HG03196 (cell line): Measurements from ENCODE around the gene PTPN9.
"Not testable (repeated sequence)": the region's sequence is repeated elsewhere in the genome, so short reads cannot be mapped to it uniquely, and the experiment has no call there.

ENCODE experiments used
- ATAC-seq: cut with Tn5 transposase; IDR thresholded peaks from one replicate; pipeline ENCODE4 v1.9.1; 2021; ENCODE audit not compliant: unreplicated experiment

PTPN9 gene

DNA sequence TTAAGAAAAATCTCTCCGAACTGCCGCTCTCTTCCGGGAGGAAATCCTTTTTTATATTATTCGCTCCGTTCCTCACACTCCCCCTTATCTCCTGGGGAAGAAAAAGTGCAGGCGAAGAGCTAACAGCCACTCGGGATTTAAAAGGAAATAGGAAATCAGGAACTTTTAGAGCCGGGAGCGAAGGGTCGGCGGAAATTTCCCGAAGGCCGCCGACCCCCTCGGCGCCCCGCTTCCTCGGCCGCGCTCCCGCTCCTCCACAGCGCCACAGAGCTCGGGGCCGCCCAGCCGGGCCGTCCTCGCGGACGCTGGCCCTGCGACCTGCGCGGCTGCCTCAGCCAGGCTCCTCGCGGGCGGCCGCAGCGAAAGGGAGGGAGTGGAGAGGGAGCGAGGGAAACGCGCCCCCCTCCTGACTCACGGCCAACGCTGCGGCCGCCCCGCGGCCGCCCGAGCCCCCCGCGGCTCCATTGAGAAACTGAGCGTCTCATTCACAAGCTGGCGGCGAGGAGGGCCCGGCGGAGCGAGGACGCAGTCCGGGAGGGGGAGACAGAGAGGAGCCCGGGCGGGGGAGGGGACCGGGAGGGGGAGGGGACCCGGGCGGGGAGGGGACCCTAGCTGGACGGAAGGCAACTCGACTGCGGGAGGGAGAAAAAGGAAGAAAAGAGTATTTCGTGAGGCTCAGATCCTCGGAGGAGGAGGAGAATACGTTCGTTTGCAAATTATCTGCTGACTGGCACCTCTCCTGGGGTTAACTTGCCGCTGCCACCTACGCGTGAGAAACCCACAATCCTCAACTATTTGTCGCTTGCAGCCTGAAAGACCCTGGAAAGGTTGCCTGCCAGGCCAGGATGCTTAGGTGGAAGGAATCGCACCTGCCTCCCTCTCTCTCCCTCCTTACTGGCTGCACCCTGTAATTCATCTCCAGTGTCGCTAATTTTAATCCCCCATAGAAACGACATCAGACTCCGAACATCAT is at the start of gene PTPN9:
TSS of gene PTPN9 (minus strand) at position 368 of the 973 bp plus-strand sequence. CDS start 539 bp downstream, outside the sequence.
- ATAC-seq = peak; percentile 37

DNA sequence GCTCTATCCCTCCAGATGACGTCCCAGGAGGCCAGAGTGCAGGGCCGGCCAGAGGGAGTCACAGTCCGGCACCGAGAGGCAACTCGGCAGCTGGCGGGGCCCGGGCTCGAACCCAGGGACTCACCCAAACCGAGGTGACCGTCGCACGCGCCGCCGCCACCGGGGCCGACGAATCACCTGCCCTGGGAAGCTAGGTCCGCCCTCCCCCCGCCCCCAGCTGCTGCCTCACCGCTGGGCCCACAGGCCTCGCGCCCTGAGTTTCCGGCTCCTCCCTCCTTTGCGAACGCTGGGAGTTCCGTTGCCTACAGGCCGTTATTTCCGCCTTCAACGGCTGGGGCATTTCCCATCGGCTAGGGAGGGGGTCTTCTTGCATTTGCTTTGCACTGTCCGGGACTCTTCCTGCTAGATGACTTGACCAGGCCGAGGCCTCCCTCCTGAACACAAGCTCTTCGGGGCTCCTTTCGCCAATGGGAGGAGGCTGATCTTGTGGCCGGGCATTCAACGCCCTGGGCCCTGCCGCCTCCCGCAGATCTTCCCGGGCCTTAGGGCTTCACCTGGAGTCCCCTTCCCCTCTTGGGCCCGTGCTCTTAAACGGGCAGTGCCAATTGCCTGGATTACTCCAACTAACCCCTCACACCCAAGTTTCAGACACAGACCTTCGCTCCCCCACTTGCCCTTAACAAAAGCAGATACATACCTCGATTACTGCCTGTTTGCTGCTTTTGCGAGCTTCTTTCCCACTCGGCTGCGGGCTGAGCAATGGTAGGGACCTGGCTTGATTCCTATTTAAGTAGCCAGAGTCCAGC is 46.6 kb upstream of the PTPN9 start, which contains the start of gene SNUPN:
TSS of gene SNUPN (minus strand) at position 184 of the 806 bp plus-strand sequence. CDS start 4,674 bp downstream, outside the sequence.
- peak; percentile 77 for ATAC-seq

DNA sequence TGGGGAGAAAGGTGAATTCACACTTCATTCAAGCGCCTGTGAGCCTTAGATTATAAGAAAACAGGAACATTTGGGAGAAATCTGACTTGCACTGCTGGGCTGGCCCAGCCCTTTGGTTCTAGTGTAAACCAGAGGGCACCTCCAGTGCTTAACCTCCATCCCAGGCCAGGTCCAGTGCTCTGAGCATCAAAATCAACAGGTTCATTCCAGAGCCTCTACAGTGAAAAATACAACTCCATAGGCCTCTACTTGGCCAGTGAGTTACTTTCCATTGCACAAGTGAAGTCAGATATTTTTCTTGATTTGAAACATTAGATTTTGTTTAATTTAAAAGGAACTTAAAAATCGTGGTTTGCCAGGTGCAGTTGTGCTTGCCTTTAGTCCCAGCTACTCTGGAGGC is 43.4 kb upstream of the PTPN9 start:
- ATAC-seq = no peak

DNA sequence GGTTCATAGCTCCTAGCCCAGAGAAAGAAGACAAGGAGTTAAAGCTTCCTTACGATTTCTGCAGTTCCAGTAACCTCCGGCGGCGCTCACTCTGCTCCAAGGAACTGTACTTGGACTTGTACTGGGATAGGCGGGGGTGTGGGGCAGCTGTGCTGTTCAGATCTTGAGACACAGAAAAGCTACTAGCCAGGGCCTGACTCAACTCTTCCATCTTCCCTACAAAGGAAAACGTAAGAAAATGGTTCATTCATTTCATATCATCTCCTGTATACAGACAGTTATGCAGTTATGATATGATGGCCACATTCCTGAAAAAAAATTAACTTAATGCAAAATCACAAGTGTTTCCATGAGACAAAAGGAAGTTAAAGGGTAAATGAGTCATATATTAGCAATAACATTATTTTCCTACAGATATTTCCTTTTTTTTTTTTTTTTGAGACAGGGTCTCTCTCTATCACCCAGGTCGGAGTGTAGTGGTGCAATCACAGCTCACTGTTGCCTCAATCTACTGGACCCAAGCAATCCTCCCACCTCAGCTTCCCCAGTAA is 41.8 kb upstream of the PTPN9 start:
- ATAC-seq = no peak

DNA sequence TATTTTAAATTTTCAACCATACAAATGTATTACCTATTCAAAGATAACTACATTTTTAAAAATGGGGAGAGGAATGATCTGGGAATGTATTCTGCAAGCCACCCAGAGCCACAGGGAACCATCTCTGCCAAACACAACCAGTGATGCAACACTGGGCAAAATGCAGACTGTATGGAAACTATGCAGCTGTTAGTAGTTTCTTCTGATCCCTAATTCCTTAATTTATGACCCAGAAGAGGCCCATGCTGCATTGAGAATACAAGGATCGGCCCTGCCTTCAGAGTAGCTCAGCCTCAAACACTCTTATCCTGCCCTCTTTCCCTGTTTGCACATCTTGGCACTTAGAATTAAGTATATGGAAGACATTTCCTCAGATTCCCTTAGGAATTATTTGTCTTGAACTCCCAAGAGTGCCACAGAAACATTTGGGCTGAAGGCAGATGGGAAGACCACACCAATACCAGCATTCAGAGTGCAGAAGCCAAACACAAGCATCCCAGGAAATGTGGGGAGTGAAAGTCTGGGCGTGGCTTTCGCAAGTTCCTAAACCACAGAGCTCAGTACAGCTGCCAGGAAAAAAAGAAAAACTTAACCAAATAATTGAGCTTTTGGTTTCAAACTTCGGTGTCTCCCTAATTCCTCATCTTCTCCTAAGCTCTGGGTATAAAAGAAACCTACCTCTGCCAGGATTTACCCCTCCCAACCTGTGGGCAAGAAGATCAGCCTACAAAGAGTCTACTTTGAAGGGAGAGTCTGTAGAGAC is 41.1 kb upstream of the PTPN9 start:
- ATAC-seq = no peak

DNA sequence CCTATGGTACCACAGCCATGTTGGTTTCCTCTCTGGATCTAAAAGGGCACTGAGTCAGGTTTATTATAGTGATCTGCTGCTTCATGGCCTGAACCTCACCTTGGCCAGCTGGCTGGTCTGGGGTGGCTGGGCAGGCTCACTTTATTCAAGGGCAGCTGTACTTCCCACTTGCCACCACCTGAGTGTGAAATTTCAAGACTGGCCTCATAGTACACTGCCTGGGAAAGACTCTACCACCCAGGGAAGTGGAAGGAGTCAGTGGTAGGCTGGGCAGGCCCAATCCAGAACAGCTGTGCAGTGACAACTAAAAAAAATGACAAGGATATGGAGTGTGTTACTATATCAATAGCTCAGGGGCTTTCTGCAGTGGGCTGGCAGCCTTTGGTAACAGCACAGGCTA is 37.7 kb upstream of the PTPN9 start:
- no peak for ATAC-seq

DNA sequence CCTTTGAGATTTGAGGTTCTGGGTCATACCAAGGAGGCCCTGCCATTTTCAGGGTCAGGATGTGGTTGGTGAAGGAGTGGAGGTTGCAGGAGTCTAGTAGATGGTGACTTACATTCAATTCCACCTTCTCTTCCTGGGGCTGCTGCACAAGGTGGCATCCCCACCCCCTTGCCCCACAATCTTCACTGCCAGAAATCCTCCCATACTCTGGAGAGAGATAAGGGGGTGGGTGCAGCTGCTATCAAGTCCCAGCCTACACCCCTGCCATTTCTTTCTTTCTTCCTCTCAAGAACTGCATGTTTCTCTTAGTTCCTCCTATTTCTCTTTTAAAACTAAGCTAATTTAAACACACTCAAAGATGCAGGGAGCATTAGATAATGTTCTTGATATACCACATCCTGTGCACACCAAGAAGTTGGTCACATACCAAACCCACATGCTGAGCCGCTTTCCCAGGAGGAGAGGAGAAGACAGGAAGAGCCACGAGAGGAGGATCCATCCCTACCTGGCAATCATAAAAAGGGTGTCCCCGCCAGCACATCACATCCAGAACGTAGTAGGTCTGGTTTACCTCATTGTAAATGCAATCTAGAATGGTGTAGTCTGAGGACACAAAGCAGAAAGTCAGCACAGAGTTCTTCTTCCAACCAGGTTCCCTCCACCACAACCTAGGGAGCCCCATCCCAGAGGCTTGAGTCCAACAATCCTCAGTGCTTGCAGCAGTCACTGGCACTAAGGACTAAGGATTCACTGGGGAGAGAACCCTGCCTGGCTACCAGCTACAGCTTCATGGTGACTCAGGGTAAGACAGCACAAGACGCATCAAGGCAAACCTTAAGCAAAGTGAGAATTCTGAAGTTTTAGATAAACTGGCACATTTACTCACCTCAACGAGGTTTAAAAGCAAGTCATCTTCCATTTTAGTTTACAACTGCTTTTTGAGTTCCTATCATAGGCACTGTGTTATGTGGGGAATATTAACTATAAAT is 27.9 kb upstream of the PTPN9 start:
- ATAC-seq = no peak

DNA sequence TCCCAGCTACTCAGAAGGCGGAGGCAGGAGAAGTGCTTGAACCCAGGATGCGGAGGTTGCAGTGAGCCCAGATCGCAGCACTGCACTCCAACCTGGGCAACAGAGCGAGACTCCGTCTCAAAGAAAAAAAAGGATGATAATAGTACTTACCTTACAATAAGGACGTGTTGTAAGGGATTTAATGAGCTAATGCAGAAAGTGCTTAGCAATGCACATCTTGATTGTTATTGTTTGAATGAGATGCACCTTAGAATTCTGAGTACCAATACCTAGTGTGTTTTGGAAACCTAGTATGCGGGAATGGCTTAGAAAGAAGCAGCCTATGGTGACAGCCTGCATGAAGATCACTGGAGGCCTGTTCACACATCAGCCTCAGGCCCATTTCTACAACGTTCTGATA is 26.9 kb upstream of the PTPN9 start:
- no peak for ATAC-seq

DNA sequence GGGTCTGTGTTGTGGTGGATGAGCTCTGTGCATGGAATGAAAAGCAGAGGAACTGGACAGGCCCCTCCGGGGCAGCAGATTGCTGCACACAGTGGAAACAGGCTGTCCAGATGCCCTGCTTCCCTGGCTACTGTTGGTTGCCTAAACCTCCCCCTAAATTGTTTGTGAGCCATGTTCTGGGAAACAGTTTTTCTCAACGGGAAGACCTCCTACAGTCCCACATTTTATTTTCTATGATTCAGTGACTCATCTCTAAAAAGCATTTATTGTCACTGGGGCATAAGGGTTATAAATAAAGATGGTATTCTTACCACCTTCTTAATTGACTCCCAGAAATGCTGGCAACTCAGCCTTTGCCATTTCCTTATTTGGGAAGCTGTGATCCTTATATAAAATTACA is 20.3 kb upstream of the PTPN9 start:
- ATAC-seq = no peak

DNA sequence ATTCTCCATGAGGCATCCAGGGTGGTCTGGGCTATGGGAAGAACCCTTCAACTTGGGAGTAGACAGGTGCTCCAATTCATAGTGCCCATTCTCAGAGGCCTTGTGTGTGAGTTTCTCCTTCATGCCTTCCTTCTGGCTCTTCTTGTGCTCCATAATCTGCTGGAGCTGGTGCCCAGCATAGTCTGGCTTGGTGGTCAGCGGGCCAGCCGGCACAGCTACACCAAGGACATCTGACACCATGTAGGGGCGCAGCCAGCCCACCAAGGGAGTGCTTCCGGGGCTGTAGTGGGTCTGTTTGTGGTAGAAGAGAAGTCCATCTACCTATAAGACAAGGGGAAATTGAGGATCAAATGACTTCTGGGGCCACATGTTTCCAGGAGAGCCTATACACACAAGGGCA is 19.2 kb upstream of the PTPN9 start:
- no peak for ATAC-seq

DNA sequence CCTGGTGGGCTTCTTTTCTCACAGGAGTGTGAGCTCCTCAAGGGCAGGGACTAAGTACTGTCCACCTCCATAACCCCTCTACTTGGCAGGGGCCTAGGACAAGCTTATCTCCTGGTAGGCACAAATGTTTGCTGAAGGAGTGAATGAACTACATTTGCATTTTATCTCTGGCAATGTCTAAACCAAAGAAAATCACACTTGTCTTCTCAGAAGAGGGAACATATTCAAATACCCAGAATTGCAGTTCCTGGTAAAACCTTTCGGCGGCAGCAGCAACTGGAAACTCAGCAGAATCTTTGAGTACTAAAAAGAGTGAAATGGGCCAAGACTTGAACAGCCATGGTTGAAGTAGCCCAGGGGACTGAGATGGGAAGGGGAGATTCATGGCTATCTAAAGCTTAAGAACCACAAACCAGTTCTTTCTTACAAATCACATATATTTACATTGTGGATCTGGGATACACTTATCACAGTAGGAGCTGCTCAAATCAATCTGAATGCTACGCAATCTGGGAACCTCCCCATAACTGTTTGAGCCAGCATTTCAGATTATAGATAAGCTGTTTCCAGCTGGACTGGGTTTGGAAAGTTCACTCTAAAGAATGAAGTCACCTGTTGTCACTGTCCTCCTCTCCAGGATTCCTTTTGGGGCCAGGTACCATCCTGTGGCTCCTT is 18.7 kb upstream of the PTPN9 start:
- no peak for ATAC-seq

DNA sequence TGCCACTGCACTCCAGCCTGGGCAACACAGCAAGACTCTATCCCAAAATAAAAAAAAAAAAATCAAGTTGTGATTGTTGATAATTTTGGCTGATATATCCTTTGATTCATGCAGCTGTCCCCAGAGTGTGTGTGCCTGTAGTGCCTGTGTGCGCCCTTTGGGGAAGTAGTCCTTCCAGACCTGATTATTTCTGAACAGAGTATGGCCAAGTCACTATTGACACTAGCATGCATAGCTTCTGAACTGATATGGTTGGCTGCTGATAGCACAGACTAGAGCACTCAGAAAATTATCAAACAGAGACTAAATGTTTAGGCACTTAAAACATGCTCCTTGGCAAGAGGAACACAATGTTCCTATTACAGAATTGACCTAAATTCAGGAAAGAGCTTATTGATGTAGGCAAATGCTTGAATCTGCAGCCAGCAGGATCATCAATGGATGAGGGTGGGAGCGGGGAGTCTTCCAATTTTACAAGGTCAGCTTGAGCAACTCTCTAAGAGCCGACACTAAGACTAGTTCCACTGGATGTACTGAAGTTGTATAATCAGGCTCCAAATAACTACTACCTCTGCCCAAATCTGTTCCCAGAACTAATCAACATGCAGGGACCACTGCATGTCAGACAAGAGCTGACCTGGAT is 17.7 kb upstream of the PTPN9 start:
- ATAC-seq = no peak

DNA sequence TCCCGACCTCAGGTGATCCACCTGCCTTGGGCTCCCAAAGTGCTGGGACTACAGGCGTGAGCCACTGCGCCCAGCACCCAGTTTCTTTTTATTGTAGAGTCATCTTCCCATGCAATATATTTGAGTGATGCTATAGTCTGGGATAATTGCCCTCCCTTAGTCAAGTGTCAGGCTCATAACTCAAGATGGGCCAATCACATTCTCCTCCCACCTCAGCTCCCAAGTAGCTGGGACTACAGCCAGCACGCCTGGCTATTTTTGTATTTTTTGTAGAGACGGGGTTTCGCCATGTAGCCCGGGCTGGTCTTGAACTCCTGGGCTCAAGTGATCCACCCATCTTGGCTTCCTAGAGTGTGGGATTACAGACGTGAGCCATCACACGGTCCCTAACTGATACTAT is 15.2 kb upstream of the PTPN9 start:
- no peak for ATAC-seq

DNA sequence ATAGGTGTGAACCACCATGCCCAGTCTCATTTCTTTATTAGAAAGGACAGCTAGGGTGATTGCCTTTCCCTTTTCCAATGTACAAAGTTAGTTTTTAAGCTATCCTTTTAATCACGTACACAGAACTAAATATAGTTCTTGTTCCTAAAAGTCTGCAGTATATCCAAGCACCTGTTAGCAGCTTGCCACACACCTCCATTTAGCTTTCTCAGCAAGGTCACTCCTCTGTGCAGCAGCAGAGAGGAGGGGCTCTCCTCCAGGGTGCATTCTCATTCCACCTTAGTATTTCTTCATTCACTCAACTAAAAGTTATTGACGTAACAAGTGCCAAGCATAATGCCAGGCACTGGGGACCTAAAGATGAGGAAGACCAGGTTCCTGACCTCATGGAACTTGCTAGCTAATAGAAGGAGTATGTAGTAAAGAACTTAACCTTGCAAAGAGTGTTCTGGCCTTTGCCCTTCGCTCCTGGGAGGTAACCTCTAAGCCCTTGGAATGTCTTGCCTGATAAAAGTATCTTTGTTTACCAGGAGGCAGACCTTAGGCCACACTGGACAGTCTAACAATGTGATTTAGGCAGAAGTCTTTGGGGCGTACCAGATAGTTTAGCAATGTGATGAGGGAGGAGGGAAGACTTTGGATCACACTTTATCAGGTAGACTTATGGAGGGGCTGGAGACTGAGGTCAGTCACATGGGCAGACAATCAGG is 12.7 kb upstream of the PTPN9 start:
- ATAC-seq = no peak

DNA sequence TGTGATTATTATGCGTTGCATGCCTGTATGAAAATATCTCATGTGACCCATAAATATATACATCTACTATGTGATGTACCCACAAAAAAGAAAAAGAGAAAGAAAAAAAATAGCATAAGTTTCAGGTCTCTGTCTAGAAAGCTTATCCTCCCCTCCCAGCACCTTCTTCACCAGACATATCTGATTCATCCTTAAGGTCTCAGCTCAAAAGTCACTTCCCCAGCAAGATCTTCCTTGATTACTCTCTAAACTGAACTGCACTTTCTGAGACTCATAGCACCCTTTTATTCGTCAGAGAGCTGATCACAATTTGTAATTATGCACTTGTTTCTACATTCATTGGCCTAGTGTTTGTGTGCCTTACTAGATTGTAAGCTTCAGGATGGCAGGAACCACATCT is 11.1 kb upstream of the PTPN9 start:
- ATAC-seq = no peak

DNA sequence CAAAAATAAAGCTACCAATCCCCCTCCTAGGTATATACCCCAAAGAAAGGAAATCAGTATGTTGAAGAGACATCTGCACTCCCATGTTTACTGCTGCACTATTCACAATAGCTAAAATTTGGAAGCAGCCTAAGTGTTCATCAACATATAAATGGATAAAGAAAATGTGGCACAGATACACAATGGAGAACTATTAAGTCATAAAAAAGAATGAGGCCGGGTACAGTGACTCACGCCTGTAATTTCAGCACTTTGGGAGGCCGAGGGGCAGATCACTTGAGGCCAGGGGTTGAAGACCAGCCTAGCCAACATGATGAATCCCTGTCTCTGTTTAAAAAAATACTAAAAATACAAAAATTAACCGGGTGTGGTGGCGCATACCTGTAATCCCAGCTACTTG is 10.0 kb upstream of the PTPN9 start:
- no peak for ATAC-seq

DNA sequence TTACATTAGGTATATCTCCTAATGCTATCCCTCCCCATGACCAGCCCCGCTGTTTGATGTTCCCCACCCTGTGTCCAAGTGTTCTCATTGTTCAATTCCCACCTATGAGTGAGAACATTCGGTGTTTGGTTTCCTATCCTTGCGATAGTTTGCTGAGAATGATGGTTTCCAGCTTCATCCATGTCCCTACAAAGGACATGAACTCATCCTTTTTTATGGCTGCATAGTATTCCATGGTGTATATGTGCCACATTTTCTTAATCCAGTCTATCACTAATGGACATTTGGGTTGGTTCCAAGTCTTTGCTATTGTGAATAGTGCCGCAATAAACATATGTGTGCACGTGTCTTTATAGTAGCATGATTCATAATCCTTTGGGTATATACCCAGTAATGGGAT is 7.3 kb upstream of the PTPN9 start:
- not testable (repeated sequence) for ATAC-seq

DNA sequence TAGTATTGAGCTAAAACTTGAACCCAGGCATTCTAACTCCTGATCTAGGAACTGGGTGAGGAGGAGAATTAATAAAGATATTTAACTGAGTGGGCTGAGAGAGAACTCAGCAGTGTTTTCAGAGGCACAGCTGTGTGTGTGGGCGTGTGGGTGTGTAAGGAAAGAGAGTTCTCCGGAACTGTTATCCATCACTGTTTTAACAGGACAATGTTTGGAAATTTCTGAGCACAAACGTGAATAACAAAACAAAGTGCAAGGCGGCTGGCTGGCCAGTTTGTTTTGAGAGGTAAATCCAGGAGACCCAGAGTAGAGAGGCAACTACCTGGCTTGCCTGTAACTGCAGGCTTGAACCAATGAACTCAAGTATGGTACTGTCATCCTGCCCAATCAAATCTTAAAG is 5.0 kb upstream of the PTPN9 start:
- no peak for ATAC-seq
